Measurements from ENCODE around the gene HAUS7.

HAUS7 gene

GRCh38 chrX:153512501-153512893, 42.1 kb upstream of the HAUS7 start:
- H2AFZ ChIP-seq (ENCODE audit: low read depth): no peak overlapping the region
- H4K20me1 ChIP-seq (ENCODE audit: insufficient read depth): no peaks in the 10 kb centered on the region
- TF ChIP-seq CTCF (conservative IDR thresholded peaks at IDR 0.05; ENCODE audit: low read depth, low read length): no peak
- no peak overlapping the region for H3K27ac ChIP-seq
- no peaks in the 10 kb centered on the region for H3K79me2 ChIP-seq (ENCODE audit: insufficient read depth, low read depth)
- no peak overlapping the region for H3K4me3 ChIP-seq (IDR thresholded peaks at IDR 0.05; ENCODE audit: insufficient read depth, low read depth, low read length)
- H3K9ac ChIP-seq: no peak overlapping the region
- no peak overlapping the region for H3K4me2 ChIP-seq
- H3K27me3 ChIP-seq (ENCODE audit: insufficient read depth, low read depth): peaks cover 4% of the 10 kb centered on the region; the same call in 1 of the 2 replicates
- H3K4me1 ChIP-seq (ENCODE audit: low read depth, poor library complexity, severe bottlenecking): no peaks in the 10 kb centered on the region
- no peaks in the 10 kb centered on the region for H3K36me3 ChIP-seq (ENCODE audit: insufficient read depth)

GRCh38 chrX:153511784-153512500, 41.6 kb upstream of the HAUS7 start:
- H3K4me1 ChIP-seq (ENCODE audit: low read depth, poor library complexity, severe bottlenecking): no peaks in the 10 kb centered on the region

GRCh38 chrX:153510383-153510782, 40.0 kb upstream of the HAUS7 start:
- no peaks in the 10 kb centered on the region for H3K4me1 ChIP-seq (ENCODE audit: low read depth, poor library complexity, severe bottlenecking)
- TF ChIP-seq CTCF (conservative IDR thresholded peaks at IDR 0.05; ENCODE audit: low read depth, low read length): no peak
- no peaks in the 10 kb centered on the region for H4K20me1 ChIP-seq (ENCODE audit: insufficient read depth)
- no peak overlapping the region for H3K27ac ChIP-seq
- H3K4me3 ChIP-seq (IDR thresholded peaks at IDR 0.05; ENCODE audit: insufficient read depth, low read depth, low read length): no peak overlapping the region
- H3K27me3 ChIP-seq (ENCODE audit: insufficient read depth, low read depth): peaks cover 4% of the 10 kb centered on the region; the same call in 1 of the 2 replicates
- no peak overlapping the region for H3K4me2 ChIP-seq
- no peak overlapping the region for H2AFZ ChIP-seq (ENCODE audit: low read depth)
- no peaks in the 10 kb centered on the region for H3K79me2 ChIP-seq (ENCODE audit: insufficient read depth, low read depth)
- H3K36me3 ChIP-seq (ENCODE audit: insufficient read depth): no peaks in the 10 kb centered on the region
- H3K9ac ChIP-seq: no peak overlapping the region

More at GRCh38 chrX:153511784-153512500, 41.6 kb upstream of the HAUS7 start:
- no peak overlapping the region for H3K4me2 ChIP-seq
- no peaks in the 10 kb centered on the region for H4K20me1 ChIP-seq (ENCODE audit: insufficient read depth)
- no peak overlapping the region for H3K27ac ChIP-seq
- H3K4me3 ChIP-seq (IDR thresholded peaks at IDR 0.05; ENCODE audit: insufficient read depth, low read depth, low read length): no peak overlapping the region
- no peaks in the 10 kb centered on the region for H3K79me2 ChIP-seq (ENCODE audit: insufficient read depth, low read depth)
- TF ChIP-seq CTCF (conservative IDR thresholded peaks at IDR 0.05; ENCODE audit: low read depth, low read length): no peak
- no peaks in the 10 kb centered on the region for H3K36me3 ChIP-seq (ENCODE audit: insufficient read depth)
- H3K27me3 ChIP-seq (ENCODE audit: insufficient read depth, low read depth): peaks cover 4% of the 10 kb centered on the region; the same call in 1 of the 2 replicates
- no peak overlapping the region for H2AFZ ChIP-seq (ENCODE audit: low read depth)
- H3K9ac ChIP-seq: no peak overlapping the region

- Histone ChIP-seq H3K4me2 (no peak overlapping the region), H3K27ac (no peak overlapping the region), H3K4me1 (ENCODE audit: low read depth, poor library complexity, severe bottlenecking) (no peaks in the 10 kb centered on the region), H3K4me3 (IDR thresholded peaks at IDR 0.05; ENCODE audit: insufficient read depth, low read depth, low read length) (no peak overlapping the region), H3K27me3 (ENCODE audit: insufficient read depth, low read depth) (peaks cover 10% of the 10 kb centered on the region; the same call in 1 of the 2 replicates), H3K79me2 (ENCODE audit: insufficient read depth, low read depth) (no peaks in the 10 kb centered on the region), H3K36me3 (ENCODE audit: insufficient read depth) (no peaks in the 10 kb centered on the region), H2AFZ (ENCODE audit: low read depth) (no peak overlapping the region), H3K9ac (no peak overlapping the region), H4K20me1 (ENCODE audit: insufficient read depth) (no peaks in the 10 kb centered on the region)
- no peak for TF ChIP-seq CTCF (conservative IDR thresholded peaks at IDR 0.05; ENCODE audit: low read depth, low read length)
These were observed 39.2 kb upstream of the HAUS7 start for GRCh38 chrX:153509592-153509991.

All from KMS-11 (cell line).